ENCODE measurements around the gene TCEAL1.
"Not testable (repeated sequence)": the region's sequence is repeated elsewhere in the genome, so short reads cannot be mapped to it uniquely, and the experiment has no call there.

TCEAL1 gene

GRCh38 chrX:103656617-103657016 is 27.8 kb downstream of the TCEAL1 start:
- DNase-seq, result no peak
- H3K4me1 ChIP-seq (ENCODE audit: control insufficient read depth, insufficient read depth, low read length, poor library complexity, severe bottlenecking), result no peaks in the 10 kb centered on the region
- no peaks in the 10 kb centered on the region for H3K27me3 ChIP-seq (replicated peaks; ENCODE audit: control insufficient read depth, insufficient read depth, low read length, poor library complexity, severe bottlenecking)
- H3K4me3 ChIP-seq (ENCODE audit: insufficient read depth, low read depth, low read length, poor library complexity, severe bottlenecking), result no peak overlapping the region
- no peak overlapping the region for H3K27ac ChIP-seq (ENCODE audit: insufficient read depth, low read length, poor library complexity, severe bottlenecking)
- no peaks in the 10 kb centered on the region for H3K36me3 ChIP-seq (ENCODE audit: control insufficient read depth, insufficient read depth, low read length)
- H3K9me3 ChIP-seq (ENCODE audit: control insufficient read depth, low read length), result no peaks in the 10 kb centered on the region

GRCh38 chrX:103657066-103657465 is 28.3 kb downstream of the TCEAL1 start:
- not testable (repeated sequence) for DNase-seq; H3K27me3 ChIP-seq (replicated peaks; ENCODE audit: control insufficient read depth, insufficient read depth, low read length, poor library complexity, severe bottlenecking); H3K27ac ChIP-seq (ENCODE audit: insufficient read depth, low read length, poor library complexity, severe bottlenecking)

GRCh38 chrX:103658681-103659433 is 30.1 kb downstream of the TCEAL1 start:
- H3K27ac ChIP-seq (ENCODE audit: insufficient read depth, low read length, poor library complexity, severe bottlenecking), result no peak overlapping the region
- no peaks in the 10 kb centered on the region for H3K9me3 ChIP-seq (ENCODE audit: control insufficient read depth, low read length)
- no peaks in the 10 kb centered on the region for H3K4me1 ChIP-seq (ENCODE audit: control insufficient read depth, insufficient read depth, low read length, poor library complexity, severe bottlenecking)
- no peak overlapping the region for H3K4me3 ChIP-seq (ENCODE audit: insufficient read depth, low read depth, low read length, poor library complexity, severe bottlenecking)
- no peaks in the 10 kb centered on the region for H3K36me3 ChIP-seq (ENCODE audit: control insufficient read depth, insufficient read depth, low read length)
- no peaks in the 10 kb centered on the region for H3K27me3 ChIP-seq (replicated peaks; ENCODE audit: control insufficient read depth, insufficient read depth, low read length, poor library complexity, severe bottlenecking)
- DNase-seq, result no peak

More at GRCh38 chrX:103657066-103657465, 28.3 kb downstream of the TCEAL1 start:
- H3K4me3 ChIP-seq (ENCODE audit: insufficient read depth, low read depth, low read length, poor library complexity, severe bottlenecking); H3K4me1 ChIP-seq (ENCODE audit: control insufficient read depth, insufficient read depth, low read length, poor library complexity, severe bottlenecking); H3K9me3 ChIP-seq (ENCODE audit: control insufficient read depth, low read length); H3K36me3 ChIP-seq (ENCODE audit: control insufficient read depth, insufficient read depth, low read length): not testable (repeated sequence)

GRCh38 chrX:103659460-103659859 is 30.7 kb downstream of the TCEAL1 start:
- not testable (repeated sequence) for H3K4me3 ChIP-seq (ENCODE audit: insufficient read depth, low read depth, low read length, poor library complexity, severe bottlenecking); H3K27me3 ChIP-seq (replicated peaks; ENCODE audit: control insufficient read depth, insufficient read depth, low read length, poor library complexity, severe bottlenecking); H3K36me3 ChIP-seq (ENCODE audit: control insufficient read depth, insufficient read depth, low read length); H3K9me3 ChIP-seq (ENCODE audit: control insufficient read depth, low read length); H3K27ac ChIP-seq (ENCODE audit: insufficient read depth, low read length, poor library complexity, severe bottlenecking); H3K4me1 ChIP-seq (ENCODE audit: control insufficient read depth, insufficient read depth, low read length, poor library complexity, severe bottlenecking); DNase-seq

- no peak for DNase-seq
- Histone ChIP-seq H3K36me3 (ENCODE audit: control insufficient read depth, insufficient read depth, low read length) (no peaks in the 10 kb centered on the region), H3K4me1 (ENCODE audit: control insufficient read depth, insufficient read depth, low read length, poor library complexity, severe bottlenecking) (no peaks in the 10 kb centered on the region), H3K9me3 (ENCODE audit: control insufficient read depth, low read length) (no peaks in the 10 kb centered on the region), H3K27ac (ENCODE audit: insufficient read depth, low read length, poor library complexity, severe bottlenecking) (no peak overlapping the region), H3K4me3 (ENCODE audit: insufficient read depth, low read depth, low read length, poor library complexity, severe bottlenecking) (no peak overlapping the region), H3K27me3 (replicated peaks; ENCODE audit: control insufficient read depth, insufficient read depth, low read length, poor library complexity, severe bottlenecking) (peaks cover 3% of the 10 kb centered on the region)
Measured at GRCh38 chrX:103663981-103664762, 35.4 kb downstream of the TCEAL1 start.

- H3K27ac ChIP-seq (ENCODE audit: insufficient read depth, low read length, poor library complexity, severe bottlenecking), result no peak overlapping the region
- peaks cover 3% of the 10 kb centered on the region for H3K27me3 ChIP-seq (replicated peaks; ENCODE audit: control insufficient read depth, insufficient read depth, low read length, poor library complexity, severe bottlenecking)
- no peaks in the 10 kb centered on the region for H3K9me3 ChIP-seq (ENCODE audit: control insufficient read depth, low read length)
- H3K4me1 ChIP-seq (ENCODE audit: control insufficient read depth, insufficient read depth, low read length, poor library complexity, severe bottlenecking), result no peaks in the 10 kb centered on the region
- DNase-seq, result no peak
- no peaks in the 10 kb centered on the region for H3K36me3 ChIP-seq (ENCODE audit: control insufficient read depth, insufficient read depth, low read length)
- no peak overlapping the region for H3K4me3 ChIP-seq (ENCODE audit: insufficient read depth, low read depth, low read length, poor library complexity, severe bottlenecking)
Measured at GRCh38 chrX:103666202-103667107, 37.7 kb downstream of the TCEAL1 start.

- DNase-seq, result no peak
- no peaks in the 10 kb centered on the region for H3K9me3 ChIP-seq (ENCODE audit: control insufficient read depth, low read length)
- no peak overlapping the region for H3K4me3 ChIP-seq (ENCODE audit: insufficient read depth, low read depth, low read length, poor library complexity, severe bottlenecking)
- no peak overlapping the region for H3K27ac ChIP-seq (ENCODE audit: insufficient read depth, low read length, poor library complexity, severe bottlenecking)
- no peaks in the 10 kb centered on the region for H3K4me1 ChIP-seq (ENCODE audit: control insufficient read depth, insufficient read depth, low read length, poor library complexity, severe bottlenecking)
- peaks cover under 1% of the 10 kb centered on the region for H3K36me3 ChIP-seq (ENCODE audit: control insufficient read depth, insufficient read depth, low read length)
- no peaks in the 10 kb centered on the region for H3K27me3 ChIP-seq (replicated peaks; ENCODE audit: control insufficient read depth, insufficient read depth, low read length, poor library complexity, severe bottlenecking)
Measured at GRCh38 chrX:103669745-103670144, 41.0 kb downstream of the TCEAL1 start.

GRCh38 chrX:103674531-103675454 is 46.0 kb downstream of the TCEAL1 start:
- H3K27me3 ChIP-seq (replicated peaks; ENCODE audit: control insufficient read depth, insufficient read depth, low read length, poor library complexity, severe bottlenecking), result no peaks in the 10 kb centered on the region
- DNase-seq, result no peak
- no peaks in the 10 kb centered on the region for H3K9me3 ChIP-seq (ENCODE audit: control insufficient read depth, low read length)
- H3K4me1 ChIP-seq (ENCODE audit: control insufficient read depth, insufficient read depth, low read length, poor library complexity, severe bottlenecking), result no peaks in the 10 kb centered on the region
- H3K4me3 ChIP-seq (ENCODE audit: insufficient read depth, low read depth, low read length, poor library complexity, severe bottlenecking), result no peak overlapping the region
- peaks cover 11% of the 10 kb centered on the region for H3K36me3 ChIP-seq (ENCODE audit: control insufficient read depth, insufficient read depth, low read length)
- no peak overlapping the region for H3K27ac ChIP-seq (ENCODE audit: insufficient read depth, low read length, poor library complexity, severe bottlenecking)
